Measurements from ENCODE around the gene MPI.
A peak's percentile ranks its signal among the peaks of the same experiment; 100 is the strongest.

MPI gene

DNA sequence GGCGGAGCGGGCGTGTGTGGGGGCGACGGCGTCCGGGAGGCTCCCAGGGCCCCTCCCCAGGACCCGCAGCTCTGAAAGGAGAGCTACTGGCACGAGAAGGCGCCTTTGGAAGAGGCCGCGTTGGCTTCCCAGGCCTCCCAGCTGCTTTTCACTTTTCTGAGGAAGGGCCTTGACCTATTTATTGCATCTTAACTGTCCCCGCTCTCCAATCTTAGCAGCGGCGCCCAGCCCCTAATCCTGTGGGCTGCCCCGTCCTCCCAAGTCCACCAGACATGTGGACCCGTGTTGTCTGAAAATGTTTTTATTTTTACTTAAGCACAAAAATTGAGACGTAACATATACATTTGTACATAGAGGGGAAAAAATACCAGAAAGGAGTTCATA is 46.4 kb upstream of the MPI start (continued):
- TF ChIP-seq, protein P1, sequence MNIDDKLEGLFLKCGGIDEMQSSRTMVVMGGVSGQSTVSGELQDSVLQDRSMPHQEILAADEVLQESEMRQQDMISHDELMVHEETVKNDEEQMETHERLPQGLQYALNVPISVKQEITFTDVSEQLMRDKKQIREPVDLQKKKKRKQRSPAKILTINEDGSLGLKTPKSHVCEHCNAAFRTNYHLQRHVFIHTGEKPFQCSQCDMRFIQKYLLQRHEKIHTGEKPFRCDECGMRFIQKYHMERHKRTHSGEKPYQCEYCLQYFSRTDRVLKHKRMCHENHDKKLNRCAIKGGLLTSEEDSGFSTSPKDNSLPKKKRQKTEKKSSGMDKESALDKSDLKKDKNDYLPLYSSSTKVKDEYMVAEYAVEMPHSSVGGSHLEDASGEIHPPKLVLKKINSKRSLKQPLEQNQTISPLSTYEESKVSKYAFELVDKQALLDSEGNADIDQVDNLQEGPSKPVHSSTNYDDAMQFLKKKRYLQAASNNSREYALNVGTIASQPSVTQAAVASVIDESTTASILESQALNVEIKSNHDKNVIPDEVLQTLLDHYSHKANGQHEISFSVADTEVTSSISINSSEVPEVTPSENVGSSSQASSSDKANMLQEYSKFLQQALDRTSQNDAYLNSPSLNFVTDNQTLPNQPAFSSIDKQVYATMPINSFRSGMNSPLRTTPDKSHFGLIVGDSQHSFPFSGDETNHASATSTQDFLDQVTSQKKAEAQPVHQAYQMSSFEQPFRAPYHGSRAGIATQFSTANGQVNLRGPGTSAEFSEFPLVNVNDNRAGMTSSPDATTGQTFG (tag by site-specific recombination; IDR thresholded peaks at IDR 0.05; ENCODE audit: borderline replicate concordance) = no peak
- TF ChIP-seq ZNF16 (tag by site-specific recombination; IDR thresholded peaks at IDR 0.05; ENCODE audit: low read depth) (no peak), ZNF335 (tag by site-specific recombination; conservative IDR thresholded peaks at IDR 0.05) (peak; percentile 54), ZNF776 (tag by site-specific recombination; IDR thresholded peaks at IDR 0.05; ENCODE audit: borderline replicate concordance) (no peak), ZNF391 (tag by site-specific recombination; IDR thresholded peaks at IDR 0.05; ENCODE audit: borderline replicate concordance, low read depth) (0 out of 2 replicates have a peak, but pooled peaks have one; percentile 3), ZNF747 (tag by site-specific recombination; IDR thresholded peaks at IDR 0.05) (no peak), ZNF670 (tag by site-specific recombination; IDR thresholded peaks at IDR 0.05; ENCODE audit: low read depth) (no peak), ZXDB (tag by site-specific recombination; IDR thresholded peaks at IDR 0.05) (peak; percentile 13; the same call in 1 of the 2 replicates), ZNF202 (tag by site-specific recombination; IDR thresholded peaks at IDR 0.05; ENCODE audit: borderline replicate concordance) (no peak), ZNF629 (tag by site-specific recombination; IDR thresholded peaks at IDR 0.05) (0 out of 2 replicates have a peak, but pooled peaks have one; percentile 7), ZNF324 (tag by site-specific recombination; IDR thresholded peaks at IDR 0.05) (peak; percentile 53; the same call in 1 of the 2 replicates), ZNF404 (tag by site-specific recombination; IDR thresholded peaks at IDR 0.05) (0 out of 2 replicates have a peak, but pooled peaks have one; percentile 14), ZBTB8A (tag by site-specific recombination; IDR thresholded peaks at IDR 0.05) (no peak; the same call in 1 of the 2 replicates), ZNF24 (tag by site-specific recombination; IDR thresholded peaks at IDR 0.05) (peak; percentile 64; the same call in 1 of the 2 replicates), YY2 (tag by site-specific recombination; IDR thresholded peaks at IDR 0.05) (no peak), REPIN1 (tag by site-specific recombination; IDR thresholded peaks at IDR 0.05; ENCODE audit: low read depth) (no peak), ZSCAN23 (tag by site-specific recombination; IDR thresholded peaks at IDR 0.05) (no peak), ZNF76 (tag by site-specific recombination; IDR thresholded peaks at IDR 0.05; ENCODE audit: borderline replicate concordance, low read depth) (no peak), ZNF473 (tag by site-specific recombination; IDR thresholded peaks at IDR 0.05) (no peak), ZBTB21 (tag by site-specific recombination; IDR thresholded peaks at IDR 0.05) (0 out of 2 replicates have a peak, but pooled peaks have one; percentile 39), SP2 (tag by site-specific recombination; IDR thresholded peaks at IDR 0.05) (no peak), IKZF3 (tag by site-specific recombination; IDR thresholded peaks at IDR 0.05) (0 out of 2 replicates have a peak, but pooled peaks have one; percentile 4), GLI4 (tag by site-specific recombination; IDR thresholded peaks at IDR 0.05) (no peak), ZNF221 (tag by site-specific recombination; IDR thresholded peaks at IDR 0.05; ENCODE audit: borderline replicate concordance) (no peak)
- TF ChIP-seq, protein P2, sequence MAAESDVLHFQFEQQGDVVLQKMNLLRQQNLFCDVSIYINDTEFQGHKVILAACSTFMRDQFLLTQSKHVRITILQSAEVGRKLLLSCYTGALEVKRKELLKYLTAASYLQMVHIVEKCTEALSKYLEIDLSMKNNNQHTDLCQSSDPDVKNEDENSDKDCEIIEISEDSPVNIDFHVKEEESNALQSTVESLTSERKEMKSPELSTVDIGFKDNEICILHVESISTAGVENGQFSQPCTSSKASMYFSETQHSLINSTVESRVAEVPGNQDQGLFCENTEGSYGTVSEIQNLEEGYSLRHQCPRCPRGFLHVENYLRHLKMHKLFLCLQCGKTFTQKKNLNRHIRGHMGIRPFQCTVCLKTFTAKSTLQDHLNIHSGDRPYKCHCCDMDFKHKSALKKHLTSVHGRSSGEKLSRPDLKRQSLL (tag by site-specific recombination; IDR thresholded peaks at IDR 0.05) = peak; percentile 4; the same call in 1 of the 2 replicates
- TF ChIP-seq, protein P3, sequence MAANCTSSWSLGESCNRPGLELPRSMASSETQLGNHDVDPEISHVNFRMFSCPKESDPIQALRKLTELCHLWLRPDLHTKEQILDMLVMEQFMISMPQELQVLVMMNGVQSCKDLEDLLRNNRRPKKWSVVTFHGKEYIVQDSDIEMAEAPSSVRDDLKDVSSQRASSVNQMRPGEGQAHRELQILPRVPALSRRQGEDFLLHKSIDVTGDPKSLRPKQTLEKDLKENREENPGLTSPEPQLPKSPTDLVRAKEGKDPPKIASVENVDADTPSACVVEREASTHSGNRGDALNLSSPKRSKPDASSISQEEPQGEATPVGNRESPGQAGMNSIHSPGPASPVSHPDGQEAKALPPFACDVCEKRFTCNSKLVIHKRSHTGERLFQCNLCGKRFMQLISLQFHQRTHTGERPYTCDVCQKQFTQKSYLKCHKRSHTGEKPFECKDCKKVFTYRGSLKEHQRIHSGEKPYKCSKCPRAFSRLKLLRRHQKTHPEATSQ (tag by site-specific recombination; IDR thresholded peaks at IDR 0.05) = 0 out of 2 replicates have a peak, but pooled peaks have one; percentile 84
- TF ChIP-seq, protein P4, sequence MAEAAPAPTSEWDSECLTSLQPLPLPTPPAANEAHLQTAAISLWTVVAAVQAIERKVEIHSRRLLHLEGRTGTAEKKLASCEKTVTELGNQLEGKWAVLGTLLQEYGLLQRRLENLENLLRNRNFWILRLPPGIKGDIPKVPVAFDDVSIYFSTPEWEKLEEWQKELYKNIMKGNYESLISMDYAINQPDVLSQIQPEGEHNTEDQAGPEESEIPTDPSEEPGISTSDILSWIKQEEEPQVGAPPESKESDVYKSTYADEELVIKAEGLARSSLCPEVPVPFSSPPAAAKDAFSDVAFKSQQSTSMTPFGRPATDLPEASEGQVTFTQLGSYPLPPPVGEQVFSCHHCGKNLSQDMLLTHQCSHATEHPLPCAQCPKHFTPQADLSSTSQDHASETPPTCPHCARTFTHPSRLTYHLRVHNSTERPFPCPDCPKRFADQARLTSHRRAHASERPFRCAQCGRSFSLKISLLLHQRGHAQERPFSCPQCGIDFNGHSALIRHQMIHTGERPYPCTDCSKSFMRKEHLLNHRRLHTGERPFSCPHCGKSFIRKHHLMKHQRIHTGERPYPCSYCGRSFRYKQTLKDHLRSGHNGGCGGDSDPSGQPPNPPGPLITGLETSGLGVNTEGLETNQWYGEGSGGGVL (tag by site-specific recombination; IDR thresholded peaks at IDR 0.05) = no peak
- TF ChIP-seq, protein P5, sequence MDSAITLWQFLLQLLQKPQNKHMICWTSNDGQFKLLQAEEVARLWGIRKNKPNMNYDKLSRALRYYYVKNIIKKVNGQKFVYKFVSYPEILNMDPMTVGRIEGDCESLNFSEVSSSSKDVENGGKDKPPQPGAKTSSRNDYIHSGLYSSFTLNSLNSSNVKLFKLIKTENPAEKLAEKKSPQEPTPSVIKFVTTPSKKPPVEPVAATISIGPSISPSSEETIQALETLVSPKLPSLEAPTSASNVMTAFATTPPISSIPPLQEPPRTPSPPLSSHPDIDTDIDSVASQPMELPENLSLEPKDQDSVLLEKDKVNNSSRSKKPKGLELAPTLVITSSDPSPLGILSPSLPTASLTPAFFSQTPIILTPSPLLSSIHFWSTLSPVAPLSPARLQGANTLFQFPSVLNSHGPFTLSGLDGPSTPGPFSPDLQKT (IDR thresholded peaks at IDR 0.05; ENCODE audit: borderline replicate concordance, low read depth, low read length) = no peak
- TF ChIP-seq, protein P6, sequence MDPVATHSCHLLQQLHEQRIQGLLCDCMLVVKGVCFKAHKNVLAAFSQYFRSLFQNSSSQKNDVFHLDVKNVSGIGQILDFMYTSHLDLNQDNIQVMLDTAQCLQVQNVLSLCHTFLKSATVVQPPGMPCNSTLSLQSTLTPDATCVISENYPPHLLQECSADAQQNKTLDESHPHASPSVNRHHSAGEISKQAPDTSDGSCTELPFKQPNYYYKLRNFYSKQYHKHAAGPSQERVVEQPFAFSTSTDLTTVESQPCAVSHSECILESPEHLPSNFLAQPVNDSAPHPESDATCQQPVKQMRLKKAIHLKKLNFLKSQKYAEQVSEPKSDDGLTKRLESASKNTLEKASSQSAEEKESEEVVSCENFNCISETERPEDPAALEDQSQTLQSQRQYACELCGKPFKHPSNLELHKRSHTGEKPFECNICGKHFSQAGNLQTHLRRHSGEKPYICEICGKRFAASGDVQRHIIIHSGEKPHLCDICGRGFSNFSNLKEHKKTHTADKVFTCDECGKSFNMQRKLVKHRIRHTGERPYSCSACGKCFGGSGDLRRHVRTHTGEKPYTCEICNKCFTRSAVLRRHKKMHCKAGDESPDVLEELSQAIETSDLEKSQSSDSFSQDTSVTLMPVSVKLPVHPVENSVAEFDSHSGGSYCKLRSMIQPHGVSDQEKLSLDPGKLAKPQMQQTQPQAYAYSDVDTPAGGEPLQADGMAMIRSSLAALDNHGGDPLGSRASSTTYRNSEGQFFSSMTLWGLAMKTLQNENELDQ (tag by site-specific recombination; IDR thresholded peaks at IDR 0.05; ENCODE audit: low read depth) = no peak

Data from HEK293 (cell line).